Heart right ventricle (tissue), 16 donors: ENCODE results near the gene ASPSCR1. TPM values are rescaled to one million over a fixed set of nuclear protein-coding genes. Genes with fewer than 3 reads are reported as not detected.
A peak's percentile ranks its signal among the peaks of the same experiment; 100 is the strongest.

ENCODE experiments used
- ATAC-seq, 8 donors: fragments of 200-7000 bp; cut with Tn5 transposase; one replicate each; pipeline ENCODE4 v1.9.1; 2020; ENCODE audit warnings: mild to moderate bottlenecking in 8 of 8, moderate library complexity in 8 of 8, moderate number of reproducible peaks in 1 of 8
- DNase-seq, 2 donors: peaks; one replicate each; pipeline ENCODE4 v3.0.0-alpha.2; 2020
- H3K27ac ChIP-seq, 10 donors: fragments of 200-600 bp; sonication (generic) in 2 of 10; one replicate each; pipeline versions ENCODE4 v1.5.0 to v1.8.0; 2020 to 2022; ENCODE audit warnings: mild to moderate bottlenecking in 3 of 10
- H3K27me3 ChIP-seq, 7 donors: fragments of 200-600 bp; one replicate each; pipeline ENCODE4 v1.8.0; 2021 to 2022; ENCODE audit warnings: mild to moderate bottlenecking in 2 of 7
- H3K36me3 ChIP-seq, 9 donors: fragments of 200-600 bp; sonication (generic) in 1 of 9; one replicate each; pipeline versions ENCODE4 v1.5.0 to v1.8.0; 2020 to 2022; ENCODE audit warnings: mild to moderate bottlenecking in 2 of 9
- H3K4me1 ChIP-seq, 9 donors: fragments of 200-600 bp; sonication (generic) in 1 of 9; one replicate each; pipeline versions ENCODE4 v1.5.0 to v1.8.0; 2020 to 2022; ENCODE audit warnings: mild to moderate bottlenecking in 4 of 9
- H3K4me3 ChIP-seq, 10 donors: fragments of 200-600 bp; sonication (generic) in 2 of 10; one replicate each; pipeline versions ENCODE4 v1.5.0 to v1.8.0; 2020 to 2022; ENCODE audit warnings: mild to moderate bottlenecking in 7 of 10, moderate library complexity in 2 of 10
- H3K9me3 ChIP-seq, 11 donors: fragments of 200-600 bp in 10 of 11; sonication (generic) in 2 of 11; one replicate each; pipeline versions ENCODE4 v1.5.0 to v1.8.0; 2013 to 2022; ENCODE audit warnings: mild to moderate bottlenecking in 2 of 11, control low read depth in 1 of 11, moderate library complexity in 1 of 11
- WGBS, 2 donors: extraction: QIAGEN DNeasy Blood & Tissue Kit; methylation state at CpG; one replicate each; pipeline ENCODE4 v1.1.7; 2013; ENCODE audit warnings: inconsistent platforms in 1 of 2; 5-methylcytosine and 5-hydroxymethylcytosine counted together
- intact Hi-C, 10 donors: fragments of 100-400 bp; cut with DNase I; formaldehyde crosslinking; loops; one replicate each; pipeline versions ENCODE4 v1.11.1 to v1.14.2; 2022
- polyA plus RNA-seq, 2 donors: library from polyadenylated mRNA; stranded (reverse); fragments of 200-250 nt; gene quantifications; one replicate each; pipeline ENCODE4 v1.2.3, GENCODE V29; 2013
- total RNA-seq, 10 donors: library from RNA; stranded (reverse); fragmentation: NEBNext Ultra II Directional in 3 of 10; extraction: Animal tissue kit (Norgen Biotek cat#: 25700) in 3 of 10; gene quantifications; one replicate each; pipeline versions ENCODE4 v1.2.1 to v1.2.4, GENCODE V29; 2021 to 2023
- TF ChIP-seq, protein P1 (sequence below), 9 donors: fragments of 200-600 bp; sonication (generic) in 2 of 9; IDR thresholded peaks; one replicate each; pipeline versions ENCODE4 v1.5.0 to v1.8.0; 2021 to 2022; ENCODE audit warnings: antibody characterized with exemption in 9 of 9, mild to moderate bottlenecking in 5 of 9, moderate library complexity in 1 of 9
- donor health status: Arrhythmogenic right ventricular cardiomyopathy.
- donor health status: ischemic (EF 13 %, LVEDD 7.1; RV severe dilation, severe dysfunction).
- donor health status: healthy with polysubstance abuse.
- donor health status: DM: no; HTN: yes; CAD: no.
- donor health status: DM: no; HTN: no; CAD: no.
- donor health status: ischemic (EF 25% LVEDD 6.9; RV normal size, moderate dysfunction).
- donor health status: ischemic (EF 25% LVEDD 5.7; RV mildly dilated, moderate dysfunction).
- donor health status: healthy.
- donor health status: DM: yes; HTN: yes; CAD: no.
- donor health status: Ischemic cardiomyopathy.
- donor health status: ischemic (EF 35%, LVEDD 5.7; RV mildly dilated, moderate dysfunction).
- donor health status: nonischemic (EF 11% LVEDD 7.7; RV severe dilation, severe dysfunction).
- donor health status: DM: yes; HTN: yes; CAD: no.
- donor health status: PGD.
- donor health status: ischemic (EF 29% LVEDD 5.4; RV normal size, mild dysfunction).
- donor health status: nonischemic (EF 23%, LVEDD 6.1; RV moderate dilation, normal function).

ASPSCR1 gene
- total and polyA plus RNA-seq, 12 donors: 19.9 to 115 (median 25.1) TPM

DNA sequence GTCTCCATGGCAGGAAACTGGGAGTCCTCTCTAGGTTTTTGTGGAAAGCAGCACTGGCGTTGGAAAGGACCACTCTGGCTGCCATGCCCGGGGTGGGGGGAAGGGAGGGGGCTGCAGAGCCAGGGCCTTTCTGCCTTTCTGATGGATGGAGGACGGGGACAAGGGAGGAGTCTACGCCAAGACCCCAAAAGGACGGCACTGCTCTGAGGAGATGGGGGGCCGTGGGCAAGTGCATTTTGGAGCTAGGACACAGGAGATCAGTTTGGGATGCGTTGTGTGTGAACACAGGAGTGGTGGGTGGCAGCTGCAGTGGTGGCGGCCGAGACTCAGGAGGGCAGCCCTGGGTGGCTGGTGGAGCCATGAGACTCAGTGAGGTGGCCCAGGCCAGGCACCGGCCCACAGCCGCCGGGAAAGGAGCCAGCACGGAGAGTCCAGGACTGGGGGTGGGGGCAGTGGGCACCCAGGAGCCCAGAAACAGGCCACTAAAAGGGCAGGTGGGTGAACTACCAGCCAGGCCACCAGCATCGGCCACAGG is 43.2 kb downstream of the ASPSCR1 start:
- Histone ChIP-seq H3K36me3 (peaks cover 0 to 26% (median 0%) of the 10 kb centered on the region in 9 donors), H3K27me3 (no peaks in the 10 kb centered on the region), H3K4me3 (no peak overlapping the region), H3K9me3 (no peaks in the 10 kb centered on the region), H3K27ac (no peak overlapping the region), H3K4me1 (peaks cover 19 to 34% (median 29%) of the 10 kb centered on the region in 9 donors)
- DNase-seq (no peak), ATAC-seq (no peak)
- intact Hi-C loops: loop anchor here in 8 of 10 donors (1.0 to 2.0 kb wide), 3 partner anchors 60 to 62 kb away; partner anchors contain the start of gene NOTUM (in 3 of the 8)
- TF ChIP-seq, protein P1, sequence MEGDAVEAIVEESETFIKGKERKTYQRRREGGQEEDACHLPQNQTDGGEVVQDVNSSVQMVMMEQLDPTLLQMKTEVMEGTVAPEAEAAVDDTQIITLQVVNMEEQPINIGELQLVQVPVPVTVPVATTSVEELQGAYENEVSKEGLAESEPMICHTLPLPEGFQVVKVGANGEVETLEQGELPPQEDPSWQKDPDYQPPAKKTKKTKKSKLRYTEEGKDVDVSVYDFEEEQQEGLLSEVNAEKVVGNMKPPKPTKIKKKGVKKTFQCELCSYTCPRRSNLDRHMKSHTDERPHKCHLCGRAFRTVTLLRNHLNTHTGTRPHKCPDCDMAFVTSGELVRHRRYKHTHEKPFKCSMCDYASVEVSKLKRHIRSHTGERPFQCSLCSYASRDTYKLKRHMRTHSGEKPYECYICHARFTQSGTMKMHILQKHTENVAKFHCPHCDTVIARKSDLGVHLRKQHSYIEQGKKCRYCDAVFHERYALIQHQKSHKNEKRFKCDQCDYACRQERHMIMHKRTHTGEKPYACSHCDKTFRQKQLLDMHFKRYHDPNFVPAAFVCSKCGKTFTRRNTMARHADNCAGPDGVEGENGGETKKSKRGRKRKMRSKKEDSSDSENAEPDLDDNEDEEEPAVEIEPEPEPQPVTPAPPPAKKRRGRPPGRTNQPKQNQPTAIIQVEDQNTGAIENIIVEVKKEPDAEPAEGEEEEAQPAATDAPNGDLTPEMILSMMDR (IDR thresholded peaks at IDR 0.05): no peak
- 84% methylated on average over 14 of the region's 14 CpGs for WGBS, 2 donors

DNA sequence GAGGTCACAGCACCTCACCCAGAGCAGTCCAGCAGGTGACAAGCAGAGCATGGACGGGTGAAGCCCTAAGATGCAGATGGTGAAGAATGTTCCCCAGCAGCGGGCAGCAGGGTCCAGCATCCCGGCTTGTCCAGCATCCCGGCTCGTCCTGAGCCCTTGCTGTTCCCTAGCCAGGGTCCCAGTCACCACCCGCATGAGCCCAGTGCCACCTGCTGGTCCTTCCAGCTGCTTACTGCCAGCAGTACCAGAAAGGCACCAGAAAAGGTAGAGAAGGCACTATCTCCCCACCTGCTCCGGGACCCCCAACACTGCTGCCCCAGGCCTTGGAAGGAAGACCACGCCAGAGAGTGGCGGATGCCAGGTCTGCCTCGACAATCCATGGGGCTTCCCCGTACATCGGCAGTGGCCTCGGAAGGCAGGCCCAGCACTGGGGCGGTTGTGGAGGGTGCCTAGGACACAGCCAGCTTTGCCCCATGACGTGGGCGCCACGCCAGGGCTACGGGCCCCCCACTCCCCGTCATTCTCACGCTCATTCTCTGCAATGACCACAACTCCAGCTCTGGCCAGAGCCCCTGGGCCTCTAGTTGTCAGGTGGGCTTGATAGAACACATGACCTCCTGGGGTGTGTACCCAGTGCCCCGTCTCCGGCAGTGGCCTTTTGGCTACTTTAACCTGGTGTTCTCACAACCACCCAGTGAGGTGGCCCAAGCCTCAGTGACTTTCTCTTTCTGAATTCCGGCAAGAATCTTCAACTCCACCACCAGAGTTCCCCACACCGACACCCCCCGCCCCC is 43.9 kb downstream of the ASPSCR1 start:
- TF ChIP-seq, protein P1 (IDR thresholded peaks at IDR 0.05): peak; percentile 47 to 75 (median 67)
- Histone ChIP-seq H3K4me3 (peak overlapping the region in 6 of 10 donors; percentile 75 to 100 (median 94)), H3K36me3 (peaks cover 0 to 26% (median 0%) of the 10 kb centered on the region in 9 donors), H3K27me3 (no peaks in the 10 kb centered on the region), H3K4me1 (peaks cover 19 to 34% (median 29%) of the 10 kb centered on the region in 9 donors), H3K9me3 (no peaks in the 10 kb centered on the region), H3K27ac (peak overlapping the region in 1 of 10 donors; percentile 87)
- intact Hi-C loops: loop anchor here in 8 of 10 donors (1.0 to 2.0 kb wide), 3 partner anchors 61 to 63 kb away; partner anchors contain the start of gene NOTUM (in 3 of the 8)
- WGBS, 2 donors: 49 to 52% methylated on average over 25 of the region's 25 CpGs
- ATAC-seq: peak in 5 of 8 donors; percentile 2 to 28 (median 15)
- DNase-seq: peak; percentile 62 to 71

DNA sequence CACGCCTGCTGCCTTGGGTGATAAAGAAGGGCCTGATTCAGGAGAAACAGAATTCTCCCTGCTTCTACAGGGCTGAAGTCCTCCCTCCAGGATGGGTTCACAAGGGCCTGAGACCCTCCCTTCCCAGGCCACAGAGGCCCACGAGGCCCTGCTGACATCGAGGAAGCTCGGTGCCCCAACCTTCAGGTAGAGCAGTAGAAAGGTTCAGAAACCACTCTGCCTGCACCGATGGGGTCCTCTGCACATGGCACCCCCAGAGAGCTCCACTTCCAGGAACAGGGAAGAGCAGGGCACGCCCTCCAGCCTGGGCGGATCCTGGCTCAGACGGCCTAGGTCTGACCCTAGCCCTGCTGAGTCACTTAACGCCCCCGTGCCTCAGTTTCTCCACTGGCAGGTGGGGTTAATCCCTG is 44.5 kb downstream of the ASPSCR1 start:
- Histone ChIP-seq H3K27me3 (no peaks in the 10 kb centered on the region), H3K27ac (peak overlapping the region in 6 of 10 donors; percentile 50 to 87 (median 80)), H3K36me3 (peaks cover 0 to 24% (median 0%) of the 10 kb centered on the region in 9 donors), H3K4me1 (peaks cover 19 to 34% (median 29%) of the 10 kb centered on the region in 9 donors), H3K4me3 (peak overlapping the region; percentile 48 to 100 (median 93)), H3K9me3 (no peaks in the 10 kb centered on the region)
- DNase-seq: no peak
- ATAC-seq: no peak
- intact Hi-C loops: loop anchor here in 8 of 10 donors (1.0 to 2.0 kb wide), 3 partner anchors 61 to 63 kb away; partner anchors contain the start of gene NOTUM (in 3 of the 8)
- WGBS, 2 donors: 13 to 18% methylated on average over 10 of the region's 10 CpGs
- TF ChIP-seq, protein P1 (IDR thresholded peaks at IDR 0.05): no peak

DNA sequence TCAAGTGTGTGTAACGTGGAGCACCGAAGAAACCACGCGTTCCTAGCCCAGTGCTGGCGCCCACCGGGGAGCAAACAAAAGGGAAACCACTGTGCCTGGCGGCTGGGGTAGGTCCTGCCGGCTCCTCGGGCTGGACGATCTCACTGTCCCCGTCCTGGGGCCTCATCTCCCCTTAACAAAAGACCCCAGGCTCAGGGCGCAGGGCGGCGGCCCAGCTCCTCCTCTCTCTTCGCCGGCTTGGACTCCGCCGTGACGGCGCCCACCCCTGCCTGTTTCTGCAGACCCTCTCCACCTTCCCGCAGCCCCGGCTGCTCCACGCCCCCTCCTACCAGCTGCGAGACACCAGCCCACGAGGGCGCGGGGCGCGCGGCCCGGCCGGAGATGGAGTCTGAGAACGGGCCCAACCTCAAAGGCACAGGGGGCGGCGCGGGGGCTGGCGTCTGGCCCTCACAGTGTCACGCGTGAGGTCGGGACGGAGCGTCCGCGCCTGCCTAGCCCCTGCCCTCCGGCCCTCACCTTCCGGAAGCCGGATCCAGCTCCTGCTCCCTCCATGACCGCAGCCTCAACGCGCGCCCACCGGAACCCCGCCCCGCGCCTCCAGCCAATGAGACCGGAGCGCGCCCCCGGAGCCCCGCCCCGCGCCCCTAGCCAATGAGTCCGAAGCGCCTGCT is 45.0 kb downstream of the ASPSCR1 start, which contains the start of gene CENPX:
TSS of gene CENPX (minus strand) at position 569 of the 671 bp plus-strand sequence. CDS start at position 552, 17 bp downstream.
- Histone ChIP-seq H3K36me3 (peaks cover 0 to 18% (median 0%) of the 10 kb centered on the region in 9 donors), H3K27ac (peak within 1 kb of the TSS in 9 of 10 donors; percentile 61 to 87 (median 79)), H3K4me3 (peak within 1 kb of the TSS; percentile 75 to 100 (median 93)), H3K9me3 (no peaks in the 10 kb centered on the region), H3K4me1 (peaks cover 19 to 34% (median 29%) of the 10 kb centered on the region in 9 donors), H3K27me3 (no peaks in the 10 kb centered on the region)
- intact Hi-C loops: no loop called here
- ATAC-seq (no peak), DNase-seq (no peak)
- TF ChIP-seq, protein P1 (IDR thresholded peaks at IDR 0.05): no peak
- WGBS, 2 donors: 0 to 1% methylated on average over 58 to 64 of the region's 64 CpGs
